Epithelial cell of proximal tubule (primary cell): ENCODE data around the gene TNS4. TPM values are rescaled to one million over a fixed set of nuclear protein-coding genes. Genes with fewer than 3 reads are reported as not detected.
A peak's percentile ranks its signal among the peaks of the same experiment; 100 is the strongest.

ENCODE experiments used
- DNase-seq: peaks from one replicate; pipeline ENCODE4 v3.0.0-alpha.2; 2011; ENCODE audit warnings: low read depth
- H3K4me3 ChIP-seq: 2 replicates; pipeline ENCODE4 v1.5.1; 2011; ENCODE audit warnings: low read depth, mild to moderate bottlenecking, low read length
- total RNA-seq: library from RNA; depleted of rRNA; stranded (reverse); fragments of >200 nt; gene quantifications from 2 replicates; pipeline ENCODE4 v1.2.3, GENCODE V29; 2015
- TF ChIP-seq, protein P1 (sequence below): conservative IDR thresholded peaks from 2 replicates; pipeline ENCODE4 v1.5.1; 2012; ENCODE audit warnings: low read depth, mild to moderate bottlenecking, low read length

The TNS4 gene
- total RNA-seq, 1 donor from 2014 or later: not detected

DNA sequence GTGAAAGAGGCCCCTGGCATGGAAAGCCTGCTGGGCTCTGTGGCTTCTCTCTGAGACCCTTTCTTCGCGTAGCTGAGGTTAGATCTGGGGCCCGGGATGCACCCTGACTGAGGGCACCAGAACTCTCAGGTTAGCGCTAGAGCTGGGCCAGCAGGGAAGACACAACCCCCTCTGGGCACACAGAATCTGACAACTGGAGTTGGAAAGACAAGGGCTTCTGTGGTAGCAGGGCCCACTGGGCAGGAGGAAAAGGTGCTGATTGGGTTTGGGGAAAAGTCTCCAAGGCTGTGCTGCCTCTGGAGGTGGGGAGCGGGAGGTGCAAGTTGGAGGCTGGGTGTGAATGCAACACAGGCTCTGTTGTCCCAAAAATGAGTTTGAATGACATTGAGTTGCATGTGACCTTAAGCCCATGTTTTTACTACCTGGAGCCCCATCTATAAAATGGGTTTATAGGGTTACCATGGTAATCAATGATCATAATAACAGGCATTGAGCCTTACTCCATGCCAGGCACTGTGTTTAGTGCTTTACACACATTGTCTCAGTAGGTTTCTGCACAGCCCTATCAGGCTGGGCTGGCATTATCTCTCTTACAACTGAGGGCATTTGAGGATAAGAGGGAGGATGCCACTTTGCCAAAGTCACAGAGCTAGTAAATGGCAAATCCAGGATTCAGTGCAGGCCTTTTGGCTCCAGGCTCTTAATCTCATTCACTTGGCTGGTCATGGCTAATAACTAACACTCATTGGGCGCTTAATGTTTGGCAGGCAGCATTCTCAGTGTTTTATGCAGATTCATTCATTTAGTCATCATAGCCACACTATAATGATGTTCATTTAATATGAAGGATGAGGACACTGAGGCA lies 67.6 kb downstream of the TNS4 start:
- TF ChIP-seq, protein P1, sequence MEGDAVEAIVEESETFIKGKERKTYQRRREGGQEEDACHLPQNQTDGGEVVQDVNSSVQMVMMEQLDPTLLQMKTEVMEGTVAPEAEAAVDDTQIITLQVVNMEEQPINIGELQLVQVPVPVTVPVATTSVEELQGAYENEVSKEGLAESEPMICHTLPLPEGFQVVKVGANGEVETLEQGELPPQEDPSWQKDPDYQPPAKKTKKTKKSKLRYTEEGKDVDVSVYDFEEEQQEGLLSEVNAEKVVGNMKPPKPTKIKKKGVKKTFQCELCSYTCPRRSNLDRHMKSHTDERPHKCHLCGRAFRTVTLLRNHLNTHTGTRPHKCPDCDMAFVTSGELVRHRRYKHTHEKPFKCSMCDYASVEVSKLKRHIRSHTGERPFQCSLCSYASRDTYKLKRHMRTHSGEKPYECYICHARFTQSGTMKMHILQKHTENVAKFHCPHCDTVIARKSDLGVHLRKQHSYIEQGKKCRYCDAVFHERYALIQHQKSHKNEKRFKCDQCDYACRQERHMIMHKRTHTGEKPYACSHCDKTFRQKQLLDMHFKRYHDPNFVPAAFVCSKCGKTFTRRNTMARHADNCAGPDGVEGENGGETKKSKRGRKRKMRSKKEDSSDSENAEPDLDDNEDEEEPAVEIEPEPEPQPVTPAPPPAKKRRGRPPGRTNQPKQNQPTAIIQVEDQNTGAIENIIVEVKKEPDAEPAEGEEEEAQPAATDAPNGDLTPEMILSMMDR: peak; percentile 59
- no peak overlapping the region for H3K4me3 ChIP-seq
- DNase-seq: no peak

DNA sequence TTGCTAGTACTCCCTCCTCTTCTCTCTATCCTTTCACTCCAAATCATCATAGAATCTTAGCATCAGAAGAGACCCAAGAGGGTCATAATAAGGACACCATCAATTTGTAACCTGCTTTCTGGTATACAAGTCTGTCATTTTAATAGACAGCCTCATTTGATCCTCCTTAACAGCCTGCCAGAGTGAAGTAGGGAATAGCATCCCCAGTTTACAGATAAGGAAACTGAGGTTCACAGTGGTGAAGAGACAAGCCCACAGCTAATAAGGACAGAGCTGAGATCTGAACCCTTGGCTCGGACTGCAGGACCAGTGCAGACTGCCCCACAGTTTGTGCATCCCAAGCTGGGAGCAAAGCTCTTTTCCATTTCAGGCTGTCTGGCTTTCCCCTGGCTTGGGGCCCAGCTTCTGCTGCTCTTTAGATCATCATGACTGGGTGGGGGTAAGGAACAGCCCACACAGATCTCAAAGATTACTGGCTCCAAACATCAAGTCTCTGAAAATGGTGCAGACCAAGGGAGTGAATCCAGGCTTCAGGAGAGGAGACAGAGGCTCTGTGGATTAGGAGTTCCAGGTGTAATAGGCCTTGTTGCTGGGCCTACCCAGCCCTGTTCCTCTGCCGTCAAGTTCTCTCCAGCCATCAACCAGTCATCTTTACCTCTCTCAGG lies 68.4 kb downstream of the TNS4 start:
- TF ChIP-seq, protein P1: no peak
- no peak overlapping the region for H3K4me3 ChIP-seq
- DNase-seq: no peak

DNA sequence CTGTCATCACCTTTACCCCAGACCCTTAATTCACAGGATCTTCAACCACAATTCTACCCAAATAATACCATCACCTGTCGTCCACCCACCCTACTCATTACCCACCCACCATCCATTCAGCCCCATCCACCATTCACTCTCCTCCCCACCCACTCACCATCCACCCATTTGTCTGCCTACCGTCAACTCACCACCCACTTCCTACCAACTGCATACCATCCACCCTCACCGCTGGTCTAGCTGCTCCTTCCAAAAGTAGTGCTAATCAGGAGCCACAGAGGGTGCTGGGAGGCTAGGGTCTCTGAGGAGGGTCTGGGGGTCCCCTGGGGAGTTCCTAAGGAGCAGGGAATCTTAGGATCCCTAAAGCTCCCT lies 70.2 kb downstream of the TNS4 start:
- no peak overlapping the region for H3K4me3 ChIP-seq
- TF ChIP-seq, protein P1: no peak
- no peak for DNase-seq

DNA sequence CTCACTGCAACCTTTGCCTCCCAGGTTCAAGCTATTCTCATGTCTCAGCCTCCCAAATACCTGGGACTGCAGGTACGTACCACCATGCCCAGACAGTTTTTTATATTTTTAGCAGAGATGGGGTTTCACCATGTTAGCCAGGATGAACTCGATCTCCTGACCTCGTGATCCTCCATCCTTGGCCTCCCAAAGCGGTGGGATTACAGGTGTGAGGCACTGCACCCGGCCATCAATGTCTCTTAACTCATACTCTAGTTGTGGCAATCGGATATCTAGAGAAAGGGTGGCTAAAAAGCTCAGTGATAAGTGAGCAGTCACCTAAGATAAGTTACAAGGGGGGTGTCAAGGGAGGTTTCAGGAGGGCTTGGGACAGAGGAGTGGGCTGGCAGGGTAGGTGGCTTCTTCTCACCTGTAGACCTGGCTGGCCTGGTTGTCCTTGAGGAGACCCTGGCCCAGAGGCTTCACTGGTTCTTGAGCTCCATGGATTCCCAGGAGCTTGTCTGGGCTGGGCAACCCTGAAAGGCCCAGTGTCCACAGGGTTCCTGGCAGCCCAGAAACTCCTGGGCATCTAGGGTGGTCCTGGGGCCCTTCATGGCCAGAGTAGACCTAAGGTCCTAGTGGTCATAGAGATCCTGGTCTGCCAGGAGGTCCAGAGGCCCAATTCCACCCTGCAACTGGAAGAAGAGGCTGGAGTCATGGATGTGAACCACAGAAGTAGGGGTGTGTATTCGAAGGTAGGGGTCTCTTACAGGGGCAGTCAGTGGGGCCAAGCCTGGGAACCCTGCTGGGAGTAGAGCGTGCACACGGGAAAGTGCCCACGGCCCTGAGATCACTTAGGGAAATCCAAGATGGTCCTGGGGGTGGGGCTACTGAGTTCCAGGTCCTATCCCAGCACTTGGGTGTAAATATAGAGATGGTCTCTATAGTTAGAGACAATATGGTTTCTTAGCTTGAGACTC lies 70.9 kb downstream of the TNS4 start:
- no peak overlapping the region for H3K4me3 ChIP-seq
- no peak for DNase-seq
- TF ChIP-seq, protein P1: no peak

DNA sequence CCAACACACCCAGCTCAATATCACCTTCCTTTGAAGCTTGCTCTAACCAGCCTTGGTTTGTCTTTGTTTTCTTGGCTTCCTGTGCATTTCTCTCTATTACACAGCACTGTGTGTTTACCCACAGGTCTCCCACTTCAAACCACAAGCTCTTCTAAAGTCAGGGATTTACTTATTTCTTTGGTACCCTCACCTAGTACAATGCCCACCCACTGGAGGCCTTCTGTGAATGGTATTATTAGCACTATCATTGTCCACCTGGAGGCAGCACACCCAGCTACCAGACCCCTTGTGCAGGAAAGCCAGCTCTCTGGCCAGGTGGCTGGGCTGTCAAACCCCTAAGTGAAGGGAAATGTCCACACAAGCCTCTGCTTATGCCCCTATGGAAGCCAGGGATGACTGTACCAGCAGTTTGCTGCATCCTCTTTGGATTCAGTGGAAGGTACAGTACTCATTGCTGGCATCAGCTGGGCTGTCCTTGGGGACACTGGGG lies 74.4 kb downstream of the TNS4 start:
- TF ChIP-seq, protein P1: no peak
- DNase-seq: no peak
- H3K4me3 ChIP-seq: no peak overlapping the region

Other genes starting within 250 kb of the TNS4 start
- 49.2 and 66.5 TPM in 2 replicates for gene CDC6, start 213.7 kb downstream of the TNS4 start, total RNA-seq
- 19.5 and 21.9 TPM in 2 replicates for gene RARA, start 192.4 kb downstream of the TNS4 start, total RNA-seq
- 0.58 TPM in 1 of 2 replicates, not detected in the other for gene GJD3, start 136.9 kb downstream of the TNS4 start, total RNA-seq
- 198 and 206 TPM in 2 replicates for gene TOP2A, start 83.7 kb downstream of the TNS4 start, total RNA-seq
- 57.6 and 67.7 TPM in 2 replicates for gene IGFBP4, start 58.2 kb downstream of the TNS4 start, total RNA-seq
- gene CCR7, start 63.8 kb upstream of the TNS4 start, total RNA-seq: not detected in 2 replicates
- gene SMARCE1, start 146.2 kb upstream of the TNS4 start, total RNA-seq: 118 and 123 TPM in 2 replicates
- gene KRT222, start 163.6 kb upstream of the TNS4 start, total RNA-seq: not detected in 2 replicates
- gene KRT24, start 202.1 kb upstream of the TNS4 start, total RNA-seq: not detected in 2 replicates